ENCODE measurements around the gene ADAM15.

DNA sequence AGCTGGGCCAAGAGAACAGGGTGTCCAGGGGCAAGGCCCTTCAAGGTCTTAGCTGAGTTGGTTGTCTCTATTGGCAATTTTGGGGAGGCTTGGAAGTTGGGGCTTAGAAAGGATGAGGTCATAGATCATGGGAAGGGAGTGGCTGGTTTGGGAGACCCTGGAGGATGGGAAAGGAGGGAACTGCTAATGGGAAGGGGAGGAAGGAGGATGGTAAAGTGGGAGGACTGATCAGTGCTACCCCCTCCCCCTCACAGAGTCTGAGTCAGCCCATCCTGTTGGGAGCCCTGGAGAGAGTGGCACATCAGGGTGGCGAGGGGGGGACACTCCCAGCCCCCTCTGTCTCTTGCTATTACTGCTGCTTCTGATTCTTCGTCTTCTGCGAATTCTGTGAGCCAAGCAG lies 17.5 kb downstream of the ADAM15 start:
- TF ChIP-seq ZNF138 (tag by site-specific recombination; IDR thresholded peaks at IDR 0.05; ENCODE audit: borderline replicate concordance) (no peak), ZNF670 (tag by site-specific recombination; IDR thresholded peaks at IDR 0.05; ENCODE audit: low read depth) (no peak), SETDB1 (IDR thresholded peaks at IDR 0.05; ENCODE audit: insufficient read length, low read length) (no peak), KLF9 (tag by site-specific recombination; IDR thresholded peaks at IDR 0.05; ENCODE audit: low read depth) (no peak), ZNF184 (tag by site-specific recombination; IDR thresholded peaks at IDR 0.05) (no peak), ZNF274 (IDR thresholded peaks at IDR 0.05; ENCODE audit: low read length) (no peak), ZNF274 (tag by site-specific recombination; IDR thresholded peaks at IDR 0.05; ENCODE audit: borderline replicate concordance) (no peak), ZSCAN23 (tag by site-specific recombination; IDR thresholded peaks at IDR 0.05) (no peak), ZNF530 (tag by site-specific recombination; IDR thresholded peaks at IDR 0.05; ENCODE audit: low read depth) (no peak), KLF1 (tag by site-specific recombination; IDR thresholded peaks at IDR 0.05) (peak; percentile 37)
- TF ChIP-seq, protein P1, sequence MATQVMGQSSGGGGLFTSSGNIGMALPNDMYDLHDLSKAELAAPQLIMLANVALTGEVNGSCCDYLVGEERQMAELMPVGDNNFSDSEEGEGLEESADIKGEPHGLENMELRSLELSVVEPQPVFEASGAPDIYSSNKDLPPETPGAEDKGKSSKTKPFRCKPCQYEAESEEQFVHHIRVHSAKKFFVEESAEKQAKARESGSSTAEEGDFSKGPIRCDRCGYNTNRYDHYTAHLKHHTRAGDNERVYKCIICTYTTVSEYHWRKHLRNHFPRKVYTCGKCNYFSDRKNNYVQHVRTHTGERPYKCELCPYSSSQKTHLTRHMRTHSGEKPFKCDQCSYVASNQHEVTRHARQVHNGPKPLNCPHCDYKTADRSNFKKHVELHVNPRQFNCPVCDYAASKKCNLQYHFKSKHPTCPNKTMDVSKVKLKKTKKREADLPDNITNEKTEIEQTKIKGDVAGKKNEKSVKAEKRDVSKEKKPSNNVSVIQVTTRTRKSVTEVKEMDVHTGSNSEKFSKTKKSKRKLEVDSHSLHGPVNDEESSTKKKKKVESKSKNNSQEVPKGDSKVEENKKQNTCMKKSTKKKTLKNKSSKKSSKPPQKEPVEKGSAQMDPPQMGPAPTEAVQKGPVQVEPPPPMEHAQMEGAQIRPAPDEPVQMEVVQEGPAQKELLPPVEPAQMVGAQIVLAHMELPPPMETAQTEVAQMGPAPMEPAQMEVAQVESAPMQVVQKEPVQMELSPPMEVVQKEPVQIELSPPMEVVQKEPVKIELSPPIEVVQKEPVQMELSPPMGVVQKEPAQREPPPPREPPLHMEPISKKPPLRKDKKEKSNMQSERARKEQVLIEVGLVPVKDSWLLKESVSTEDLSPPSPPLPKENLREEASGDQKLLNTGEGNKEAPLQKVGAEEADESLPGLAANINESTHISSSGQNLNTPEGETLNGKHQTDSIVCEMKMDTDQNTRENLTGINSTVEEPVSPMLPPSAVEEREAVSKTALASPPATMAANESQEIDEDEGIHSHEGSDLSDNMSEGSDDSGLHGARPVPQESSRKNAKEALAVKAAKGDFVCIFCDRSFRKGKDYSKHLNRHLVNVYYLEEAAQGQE (tag by site-specific recombination; IDR thresholded peaks at IDR 0.05): no peak
- TF ChIP-seq, protein P2, sequence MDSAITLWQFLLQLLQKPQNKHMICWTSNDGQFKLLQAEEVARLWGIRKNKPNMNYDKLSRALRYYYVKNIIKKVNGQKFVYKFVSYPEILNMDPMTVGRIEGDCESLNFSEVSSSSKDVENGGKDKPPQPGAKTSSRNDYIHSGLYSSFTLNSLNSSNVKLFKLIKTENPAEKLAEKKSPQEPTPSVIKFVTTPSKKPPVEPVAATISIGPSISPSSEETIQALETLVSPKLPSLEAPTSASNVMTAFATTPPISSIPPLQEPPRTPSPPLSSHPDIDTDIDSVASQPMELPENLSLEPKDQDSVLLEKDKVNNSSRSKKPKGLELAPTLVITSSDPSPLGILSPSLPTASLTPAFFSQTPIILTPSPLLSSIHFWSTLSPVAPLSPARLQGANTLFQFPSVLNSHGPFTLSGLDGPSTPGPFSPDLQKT (IDR thresholded peaks at IDR 0.05; ENCODE audit: borderline replicate concordance, low read depth, low read length): no peak
- TF ChIP-seq, protein P3, sequence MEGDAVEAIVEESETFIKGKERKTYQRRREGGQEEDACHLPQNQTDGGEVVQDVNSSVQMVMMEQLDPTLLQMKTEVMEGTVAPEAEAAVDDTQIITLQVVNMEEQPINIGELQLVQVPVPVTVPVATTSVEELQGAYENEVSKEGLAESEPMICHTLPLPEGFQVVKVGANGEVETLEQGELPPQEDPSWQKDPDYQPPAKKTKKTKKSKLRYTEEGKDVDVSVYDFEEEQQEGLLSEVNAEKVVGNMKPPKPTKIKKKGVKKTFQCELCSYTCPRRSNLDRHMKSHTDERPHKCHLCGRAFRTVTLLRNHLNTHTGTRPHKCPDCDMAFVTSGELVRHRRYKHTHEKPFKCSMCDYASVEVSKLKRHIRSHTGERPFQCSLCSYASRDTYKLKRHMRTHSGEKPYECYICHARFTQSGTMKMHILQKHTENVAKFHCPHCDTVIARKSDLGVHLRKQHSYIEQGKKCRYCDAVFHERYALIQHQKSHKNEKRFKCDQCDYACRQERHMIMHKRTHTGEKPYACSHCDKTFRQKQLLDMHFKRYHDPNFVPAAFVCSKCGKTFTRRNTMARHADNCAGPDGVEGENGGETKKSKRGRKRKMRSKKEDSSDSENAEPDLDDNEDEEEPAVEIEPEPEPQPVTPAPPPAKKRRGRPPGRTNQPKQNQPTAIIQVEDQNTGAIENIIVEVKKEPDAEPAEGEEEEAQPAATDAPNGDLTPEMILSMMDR (tag by site-specific recombination; IDR thresholded peaks at IDR 0.05): no peak
- TF ChIP-seq, protein P4, sequence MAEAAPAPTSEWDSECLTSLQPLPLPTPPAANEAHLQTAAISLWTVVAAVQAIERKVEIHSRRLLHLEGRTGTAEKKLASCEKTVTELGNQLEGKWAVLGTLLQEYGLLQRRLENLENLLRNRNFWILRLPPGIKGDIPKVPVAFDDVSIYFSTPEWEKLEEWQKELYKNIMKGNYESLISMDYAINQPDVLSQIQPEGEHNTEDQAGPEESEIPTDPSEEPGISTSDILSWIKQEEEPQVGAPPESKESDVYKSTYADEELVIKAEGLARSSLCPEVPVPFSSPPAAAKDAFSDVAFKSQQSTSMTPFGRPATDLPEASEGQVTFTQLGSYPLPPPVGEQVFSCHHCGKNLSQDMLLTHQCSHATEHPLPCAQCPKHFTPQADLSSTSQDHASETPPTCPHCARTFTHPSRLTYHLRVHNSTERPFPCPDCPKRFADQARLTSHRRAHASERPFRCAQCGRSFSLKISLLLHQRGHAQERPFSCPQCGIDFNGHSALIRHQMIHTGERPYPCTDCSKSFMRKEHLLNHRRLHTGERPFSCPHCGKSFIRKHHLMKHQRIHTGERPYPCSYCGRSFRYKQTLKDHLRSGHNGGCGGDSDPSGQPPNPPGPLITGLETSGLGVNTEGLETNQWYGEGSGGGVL (tag by site-specific recombination; IDR thresholded peaks at IDR 0.05): peak; percentile 97

Data from HEK293 (cell line).